ENCODE data around the gene RPEL1.

GRCh38 chr10:103280031-103280430, 34.3 kb downstream of the RPEL1 start:
- TF ChIP-seq, protein P1, sequence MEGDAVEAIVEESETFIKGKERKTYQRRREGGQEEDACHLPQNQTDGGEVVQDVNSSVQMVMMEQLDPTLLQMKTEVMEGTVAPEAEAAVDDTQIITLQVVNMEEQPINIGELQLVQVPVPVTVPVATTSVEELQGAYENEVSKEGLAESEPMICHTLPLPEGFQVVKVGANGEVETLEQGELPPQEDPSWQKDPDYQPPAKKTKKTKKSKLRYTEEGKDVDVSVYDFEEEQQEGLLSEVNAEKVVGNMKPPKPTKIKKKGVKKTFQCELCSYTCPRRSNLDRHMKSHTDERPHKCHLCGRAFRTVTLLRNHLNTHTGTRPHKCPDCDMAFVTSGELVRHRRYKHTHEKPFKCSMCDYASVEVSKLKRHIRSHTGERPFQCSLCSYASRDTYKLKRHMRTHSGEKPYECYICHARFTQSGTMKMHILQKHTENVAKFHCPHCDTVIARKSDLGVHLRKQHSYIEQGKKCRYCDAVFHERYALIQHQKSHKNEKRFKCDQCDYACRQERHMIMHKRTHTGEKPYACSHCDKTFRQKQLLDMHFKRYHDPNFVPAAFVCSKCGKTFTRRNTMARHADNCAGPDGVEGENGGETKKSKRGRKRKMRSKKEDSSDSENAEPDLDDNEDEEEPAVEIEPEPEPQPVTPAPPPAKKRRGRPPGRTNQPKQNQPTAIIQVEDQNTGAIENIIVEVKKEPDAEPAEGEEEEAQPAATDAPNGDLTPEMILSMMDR (IDR thresholded peaks at IDR 0.05; ENCODE audit: low read depth, low read length, poor library complexity, severe bottlenecking) = no peak
- TF ChIP-seq EZH2phosphoT487 (IDR thresholded peaks at IDR 0.05; ENCODE audit: borderline replicate concordance, low read length) = no peak

All from DOHH2 (cell line).